ENCODE measurements around the gene SNRPB2.

DNA sequence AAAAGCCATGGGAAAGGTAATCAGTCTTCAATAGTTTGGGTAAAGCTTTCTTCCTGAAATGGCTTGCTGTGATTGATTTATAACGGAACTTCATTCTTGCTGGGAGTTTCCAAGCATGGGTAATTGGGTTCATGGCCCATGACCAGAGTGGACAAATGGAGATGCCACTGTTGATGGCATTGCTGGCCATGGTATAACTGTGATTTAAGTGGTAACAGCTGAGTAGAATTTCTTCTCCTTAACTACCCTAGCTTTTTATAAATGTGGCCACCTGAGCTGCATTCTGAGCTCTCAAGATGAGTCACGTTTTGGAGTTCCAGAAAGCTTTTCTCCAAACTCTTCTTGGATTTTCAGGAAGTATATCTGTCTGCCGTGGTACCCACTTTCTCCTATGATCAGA, 39.9 kb upstream of the SNRPB2 start:
- TF ChIP-seq CTCF (IDR thresholded peaks at IDR 0.05) (no peak), POLR2A (IDR thresholded peaks at IDR 0.05) (no peak), EP300 (IDR thresholded peaks at IDR 0.05) (no peak), POLR2AphosphoS5 (IDR thresholded peaks at IDR 0.05) (no peak)

Data from upper lobe of left lung (tissue), 4 donors.